ENCODE results near the gene NGFR. TPM values are rescaled to one million over a fixed set of nuclear protein-coding genes. Genes with fewer than 3 reads are reported as not detected.

Gene NGFR
- polyA plus RNA-seq, 1 of the 3 experiments (the other 2 are of a cell fraction), result 0.76 TPM

- H3K27me3 ChIP-seq (ENCODE audit: insufficient read depth), result peaks cover 61% of the 10 kb centered on the region
- H3K9me3 ChIP-seq, result no peaks in the 10 kb centered on the region
- no peak for TF ChIP-seq FOXM1 (IDR thresholded peaks at IDR 0.05; ENCODE audit: low read depth)
- no peak for TF ChIP-seq EZH2phosphoT487 (IDR thresholded peaks at IDR 0.05; ENCODE audit: borderline replicate concordance, low read depth)
- TF ChIP-seq YY1 (IDR thresholded peaks at IDR 0.05; ENCODE audit: low read depth), result no peak
- TF ChIP-seq, protein P1, sequence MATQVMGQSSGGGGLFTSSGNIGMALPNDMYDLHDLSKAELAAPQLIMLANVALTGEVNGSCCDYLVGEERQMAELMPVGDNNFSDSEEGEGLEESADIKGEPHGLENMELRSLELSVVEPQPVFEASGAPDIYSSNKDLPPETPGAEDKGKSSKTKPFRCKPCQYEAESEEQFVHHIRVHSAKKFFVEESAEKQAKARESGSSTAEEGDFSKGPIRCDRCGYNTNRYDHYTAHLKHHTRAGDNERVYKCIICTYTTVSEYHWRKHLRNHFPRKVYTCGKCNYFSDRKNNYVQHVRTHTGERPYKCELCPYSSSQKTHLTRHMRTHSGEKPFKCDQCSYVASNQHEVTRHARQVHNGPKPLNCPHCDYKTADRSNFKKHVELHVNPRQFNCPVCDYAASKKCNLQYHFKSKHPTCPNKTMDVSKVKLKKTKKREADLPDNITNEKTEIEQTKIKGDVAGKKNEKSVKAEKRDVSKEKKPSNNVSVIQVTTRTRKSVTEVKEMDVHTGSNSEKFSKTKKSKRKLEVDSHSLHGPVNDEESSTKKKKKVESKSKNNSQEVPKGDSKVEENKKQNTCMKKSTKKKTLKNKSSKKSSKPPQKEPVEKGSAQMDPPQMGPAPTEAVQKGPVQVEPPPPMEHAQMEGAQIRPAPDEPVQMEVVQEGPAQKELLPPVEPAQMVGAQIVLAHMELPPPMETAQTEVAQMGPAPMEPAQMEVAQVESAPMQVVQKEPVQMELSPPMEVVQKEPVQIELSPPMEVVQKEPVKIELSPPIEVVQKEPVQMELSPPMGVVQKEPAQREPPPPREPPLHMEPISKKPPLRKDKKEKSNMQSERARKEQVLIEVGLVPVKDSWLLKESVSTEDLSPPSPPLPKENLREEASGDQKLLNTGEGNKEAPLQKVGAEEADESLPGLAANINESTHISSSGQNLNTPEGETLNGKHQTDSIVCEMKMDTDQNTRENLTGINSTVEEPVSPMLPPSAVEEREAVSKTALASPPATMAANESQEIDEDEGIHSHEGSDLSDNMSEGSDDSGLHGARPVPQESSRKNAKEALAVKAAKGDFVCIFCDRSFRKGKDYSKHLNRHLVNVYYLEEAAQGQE (IDR thresholded peaks at IDR 0.05; ENCODE audit: low read depth, low read length), result no peak
- TF ChIP-seq, protein P2, sequence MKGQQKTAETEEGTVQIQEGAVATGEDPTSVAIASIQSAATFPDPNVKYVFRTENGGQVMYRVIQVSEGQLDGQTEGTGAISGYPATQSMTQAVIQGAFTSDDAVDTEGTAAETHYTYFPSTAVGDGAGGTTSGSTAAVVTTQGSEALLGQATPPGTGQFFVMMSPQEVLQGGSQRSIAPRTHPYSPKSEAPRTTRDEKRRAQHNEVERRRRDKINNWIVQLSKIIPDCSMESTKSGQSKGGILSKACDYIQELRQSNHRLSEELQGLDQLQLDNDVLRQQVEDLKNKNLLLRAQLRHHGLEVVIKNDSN (IDR thresholded peaks at IDR 0.05; ENCODE audit: borderline replicate concordance, low read depth), result no peak
- no peak for TF ChIP-seq TEAD4 (IDR thresholded peaks at IDR 0.05; ENCODE audit: borderline replicate concordance, insufficient read depth)
- no peak overlapping the region for H3K4me2 ChIP-seq
- H3K9ac ChIP-seq, result no peak overlapping the region
- CTCF ChIA-PET, result interaction anchor here (1.1 to 28.6 kb wide), 8 partner anchors 7 to 97 kb away, joined by 3 to 453 read pairs (median 10); partner anchors contain the start of gene NGFR
- H3K36me3 ChIP-seq (replicated peaks in 1 of 2; ENCODE audit: control insufficient read depth in 1 of 2, insufficient read depth in 2 of 2, low read length in 1 of 2), result no peaks in the 10 kb centered on the region
- H4K20me1 ChIP-seq (ENCODE audit: insufficient read depth), result no peaks in the 10 kb centered on the region
- no peaks in the 10 kb centered on the region for H3K79me2 ChIP-seq (ENCODE audit: insufficient read depth)
- 64% methylated on average over 4 of the region's 4 CpGs for WGBS (ENCODE audit: low lambda C conversion rate)
- no peaks in the 10 kb centered on the region for H3F3A ChIP-seq (replicated peaks; ENCODE audit: insufficient read depth)
- no peak overlapping the region for H2AFZ ChIP-seq (ENCODE audit: low read depth)
- H3K27ac ChIP-seq (ENCODE audit: low read depth in 2 of 2, low read length in 1 of 2), result no peak overlapping the region
- H3K4me3 ChIP-seq (ENCODE audit: low read depth in 2 of 2, low read length in 1 of 2), result no peak overlapping the region
- H3K4me1 ChIP-seq (ENCODE audit: control insufficient read depth in 1 of 2, insufficient read depth in 2 of 2, low read depth in 1 of 2, low read length in 1 of 2), result peaks cover 2 to 37% of the 10 kb centered on the region in 2 experiments; a peak in 1 of 4 replicates
- POLR2A ChIA-PET, result no interaction called here
- H3K9me2 ChIP-seq, result no peaks in the 10 kb centered on the region
- DNase-seq, result no peak
These were observed 9.3 kb downstream of the NGFR start for GRCh38 chr17:49504369-49504768.

DNA sequence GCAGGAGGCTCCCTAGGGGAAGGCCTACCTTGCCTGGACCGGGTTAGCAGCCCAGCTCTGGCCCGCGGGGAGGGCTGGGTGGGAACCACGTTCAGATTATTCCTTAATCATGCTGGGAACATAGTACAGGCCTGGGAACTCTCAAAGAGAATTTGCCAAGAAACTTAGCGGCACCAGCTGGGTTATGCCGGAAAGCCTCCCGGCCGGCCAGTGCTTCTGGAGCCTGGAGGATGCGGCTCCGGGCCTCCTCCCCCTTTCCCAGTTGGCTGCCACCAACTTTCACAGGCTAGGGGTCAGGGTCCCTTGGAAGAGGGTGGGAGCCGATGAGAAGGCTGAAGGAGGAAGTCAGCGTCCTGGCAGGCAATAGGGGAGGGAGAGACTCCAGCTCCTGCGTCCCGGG lies 10.8 kb downstream of the NGFR start:
- H3K36me3 ChIP-seq (replicated peaks in 1 of 2; ENCODE audit: control insufficient read depth in 1 of 2, insufficient read depth in 2 of 2, low read length in 1 of 2), result no peaks in the 10 kb centered on the region
- no peak overlapping the region for H3K27ac ChIP-seq (ENCODE audit: low read depth in 2 of 2, low read length in 1 of 2)
- H3K9ac ChIP-seq, result no peak overlapping the region
- WGBS (ENCODE audit: low lambda C conversion rate), result 75% methylated on average over 13 of the region's 14 CpGs
- DNase-seq, result no peak
- H3K27me3 ChIP-seq (ENCODE audit: insufficient read depth), result peaks cover 48% of the 10 kb centered on the region
- peaks cover 4 to 43% of the 10 kb centered on the region in 2 experiments; a peak in 1 of 4 replicates for H3K4me1 ChIP-seq (ENCODE audit: control insufficient read depth in 1 of 2, insufficient read depth in 2 of 2, low read depth in 1 of 2, low read length in 1 of 2)
- CTCF ChIA-PET, result interaction anchor here (0.9 to 28.6 kb wide), 7 partner anchors 5 to 70 kb away, joined by 3 to 453 read pairs (median 10); partner anchors contain the start of gene NGFR
- POLR2A ChIA-PET, result no interaction called here
- no peaks in the 10 kb centered on the region for H3F3A ChIP-seq (replicated peaks; ENCODE audit: insufficient read depth)
- no peaks in the 10 kb centered on the region for H3K9me2 ChIP-seq
- H3K4me2 ChIP-seq, result no peak overlapping the region
- H4K20me1 ChIP-seq (ENCODE audit: insufficient read depth), result no peaks in the 10 kb centered on the region
- H3K4me3 ChIP-seq (ENCODE audit: low read depth in 2 of 2, low read length in 1 of 2), result no peak overlapping the region
- H2AFZ ChIP-seq (ENCODE audit: low read depth), result no peak overlapping the region
- H3K9me3 ChIP-seq, result no peaks in the 10 kb centered on the region
- no peaks in the 10 kb centered on the region for H3K79me2 ChIP-seq (ENCODE audit: insufficient read depth)
- TF ChIP-seq POLR2AphosphoS5 (IDR thresholded peaks at IDR 0.05; ENCODE audit: low read depth, low read length) (no peak), IRF3 (IDR thresholded peaks at IDR 0.05; ENCODE audit: low read depth, low read length) (no peak), CHD2 (IDR thresholded peaks at IDR 0.05; ENCODE audit: low read length, partially characterized antibody) (no peak), YY1 (IDR thresholded peaks at IDR 0.05; ENCODE audit: low read depth) (no peak), MEF2A (IDR thresholded peaks at IDR 0.05; ENCODE audit: borderline replicate concordance, low read depth) (no peak), FOXM1 (IDR thresholded peaks at IDR 0.05; ENCODE audit: low read depth) (no peak), RXRA (IDR thresholded peaks at IDR 0.05; ENCODE audit: borderline replicate concordance, low read depth) (no peak), GABPA (IDR thresholded peaks at IDR 0.05; ENCODE audit: low read depth) (no peak)
- TF ChIP-seq, protein P2 (IDR thresholded peaks at IDR 0.05; ENCODE audit: borderline replicate concordance, low read depth), result no peak
- TF ChIP-seq, protein P3, sequence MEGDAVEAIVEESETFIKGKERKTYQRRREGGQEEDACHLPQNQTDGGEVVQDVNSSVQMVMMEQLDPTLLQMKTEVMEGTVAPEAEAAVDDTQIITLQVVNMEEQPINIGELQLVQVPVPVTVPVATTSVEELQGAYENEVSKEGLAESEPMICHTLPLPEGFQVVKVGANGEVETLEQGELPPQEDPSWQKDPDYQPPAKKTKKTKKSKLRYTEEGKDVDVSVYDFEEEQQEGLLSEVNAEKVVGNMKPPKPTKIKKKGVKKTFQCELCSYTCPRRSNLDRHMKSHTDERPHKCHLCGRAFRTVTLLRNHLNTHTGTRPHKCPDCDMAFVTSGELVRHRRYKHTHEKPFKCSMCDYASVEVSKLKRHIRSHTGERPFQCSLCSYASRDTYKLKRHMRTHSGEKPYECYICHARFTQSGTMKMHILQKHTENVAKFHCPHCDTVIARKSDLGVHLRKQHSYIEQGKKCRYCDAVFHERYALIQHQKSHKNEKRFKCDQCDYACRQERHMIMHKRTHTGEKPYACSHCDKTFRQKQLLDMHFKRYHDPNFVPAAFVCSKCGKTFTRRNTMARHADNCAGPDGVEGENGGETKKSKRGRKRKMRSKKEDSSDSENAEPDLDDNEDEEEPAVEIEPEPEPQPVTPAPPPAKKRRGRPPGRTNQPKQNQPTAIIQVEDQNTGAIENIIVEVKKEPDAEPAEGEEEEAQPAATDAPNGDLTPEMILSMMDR (IDR thresholded peaks at IDR 0.05), result no peak
- TF ChIP-seq, protein P1 (IDR thresholded peaks at IDR 0.05; ENCODE audit: low read depth, low read length), result no peak
